ENCODE data around the gene SEMA6A. TPM values are rescaled to one million over a fixed set of nuclear protein-coding genes. Genes with fewer than 3 reads are reported as not detected.

SEMA6A gene
- total and polyA plus RNA-seq, 4 donors = 3.7 to 11.4 (median 5.6) TPM

DNA sequence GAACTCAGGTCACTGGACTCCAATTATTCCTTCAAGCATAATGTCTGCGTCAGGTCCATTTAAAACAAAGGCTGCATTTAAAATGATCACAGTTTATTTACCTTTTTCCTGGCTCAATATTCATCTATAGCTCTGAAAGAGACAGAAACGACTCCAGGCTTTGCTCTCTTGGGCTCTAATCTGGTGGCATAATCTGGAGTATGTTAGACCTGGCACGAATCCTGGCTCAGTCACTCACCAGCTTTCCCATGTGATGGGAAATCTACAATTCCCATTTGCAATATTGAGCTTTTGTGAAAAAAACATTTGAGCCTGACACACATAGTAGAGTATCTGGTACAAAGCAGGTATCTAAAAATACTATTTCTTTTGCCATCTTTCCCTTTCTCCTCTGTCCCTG lies 155.8 kb downstream of the SEMA6A start (continued):
- TF ChIP-seq, protein P1, sequence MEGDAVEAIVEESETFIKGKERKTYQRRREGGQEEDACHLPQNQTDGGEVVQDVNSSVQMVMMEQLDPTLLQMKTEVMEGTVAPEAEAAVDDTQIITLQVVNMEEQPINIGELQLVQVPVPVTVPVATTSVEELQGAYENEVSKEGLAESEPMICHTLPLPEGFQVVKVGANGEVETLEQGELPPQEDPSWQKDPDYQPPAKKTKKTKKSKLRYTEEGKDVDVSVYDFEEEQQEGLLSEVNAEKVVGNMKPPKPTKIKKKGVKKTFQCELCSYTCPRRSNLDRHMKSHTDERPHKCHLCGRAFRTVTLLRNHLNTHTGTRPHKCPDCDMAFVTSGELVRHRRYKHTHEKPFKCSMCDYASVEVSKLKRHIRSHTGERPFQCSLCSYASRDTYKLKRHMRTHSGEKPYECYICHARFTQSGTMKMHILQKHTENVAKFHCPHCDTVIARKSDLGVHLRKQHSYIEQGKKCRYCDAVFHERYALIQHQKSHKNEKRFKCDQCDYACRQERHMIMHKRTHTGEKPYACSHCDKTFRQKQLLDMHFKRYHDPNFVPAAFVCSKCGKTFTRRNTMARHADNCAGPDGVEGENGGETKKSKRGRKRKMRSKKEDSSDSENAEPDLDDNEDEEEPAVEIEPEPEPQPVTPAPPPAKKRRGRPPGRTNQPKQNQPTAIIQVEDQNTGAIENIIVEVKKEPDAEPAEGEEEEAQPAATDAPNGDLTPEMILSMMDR (IDR thresholded peaks at IDR 0.05; ENCODE audit: low read depth, low read length, missing input control) = no peak

DNA sequence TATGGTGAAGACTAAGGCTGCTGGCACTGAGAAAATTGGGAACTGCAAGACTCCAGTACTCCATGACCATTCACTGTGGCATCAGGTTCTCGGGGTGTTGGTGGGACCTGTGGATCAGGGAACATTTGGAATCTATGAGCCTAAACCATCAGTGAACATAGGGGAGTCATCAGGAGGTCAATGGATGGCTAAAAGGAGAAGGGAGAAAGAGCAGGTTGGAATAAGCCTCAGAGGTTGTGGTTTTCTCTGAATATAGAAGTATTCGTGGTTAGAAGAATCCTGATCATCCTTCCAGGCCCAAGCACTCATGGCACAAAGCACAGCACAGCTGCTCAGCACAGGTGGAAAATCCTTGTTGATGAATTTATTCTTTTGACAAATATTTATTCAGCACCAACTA lies 156.6 kb downstream of the SEMA6A start:
- H3K27ac ChIP-seq (ENCODE audit: low read depth in 1 of 2, low read length in 2 of 2) = no peak overlapping the region
- WGBS = 96% methylated on average over 2 of the region's 2 CpGs

More for the DNA sequence above, 156.6 kb downstream of the SEMA6A start:
- H3K4me1 ChIP-seq (ENCODE audit: control insufficient read depth in 4 of 4, insufficient read depth in 4 of 4, low read length in 3 of 4) = no peaks in the 10 kb centered on the region
- DNase-seq (ENCODE audit: low spot score) = no peak
- H3K27me3 ChIP-seq (ENCODE audit: control insufficient read depth in 4 of 4, insufficient read depth in 4 of 4, low read length in 3 of 4) = no peaks in the 10 kb centered on the region
- H3K9ac ChIP-seq (ENCODE audit: low read depth in 1 of 2, low read length in 2 of 2) = no peak overlapping the region
- H3K36me3 ChIP-seq (ENCODE audit: control insufficient read depth in 4 of 4, insufficient read depth in 3 of 4, low read depth in 1 of 4, low read length in 3 of 4) = no peaks in the 10 kb centered on the region
- no peak overlapping the region for H3K4me3 ChIP-seq (ENCODE audit: low read depth in 1 of 3, low read length in 3 of 3)
- TF ChIP-seq HNF4G (IDR thresholded peaks at IDR 0.05) = no peak
- no peak for TF ChIP-seq HNF4A (conservative IDR thresholded peaks at IDR 0.05)
- TF ChIP-seq FOXA1 (IDR thresholded peaks at IDR 0.05) = no peak
- no peak for TF ChIP-seq NR2F2 (IDR thresholded peaks at IDR 0.05)
- TF ChIP-seq, protein P2, sequence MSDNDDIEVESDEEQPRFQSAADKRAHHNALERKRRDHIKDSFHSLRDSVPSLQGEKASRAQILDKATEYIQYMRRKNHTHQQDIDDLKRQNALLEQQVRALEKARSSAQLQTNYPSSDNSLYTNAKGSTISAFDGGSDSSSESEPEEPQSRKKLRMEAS (IDR thresholded peaks at IDR 0.05) = no peak
- TF ChIP-seq, protein P3, sequence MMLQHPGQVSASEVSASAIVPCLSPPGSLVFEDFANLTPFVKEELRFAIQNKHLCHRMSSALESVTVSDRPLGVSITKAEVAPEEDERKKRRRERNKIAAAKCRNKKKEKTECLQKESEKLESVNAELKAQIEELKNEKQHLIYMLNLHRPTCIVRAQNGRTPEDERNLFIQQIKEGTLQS (IDR thresholded peaks at IDR 0.05) = no peak
- no peak for TF ChIP-seq RXRA (IDR thresholded peaks at IDR 0.05)
- TF ChIP-seq, protein P4, sequence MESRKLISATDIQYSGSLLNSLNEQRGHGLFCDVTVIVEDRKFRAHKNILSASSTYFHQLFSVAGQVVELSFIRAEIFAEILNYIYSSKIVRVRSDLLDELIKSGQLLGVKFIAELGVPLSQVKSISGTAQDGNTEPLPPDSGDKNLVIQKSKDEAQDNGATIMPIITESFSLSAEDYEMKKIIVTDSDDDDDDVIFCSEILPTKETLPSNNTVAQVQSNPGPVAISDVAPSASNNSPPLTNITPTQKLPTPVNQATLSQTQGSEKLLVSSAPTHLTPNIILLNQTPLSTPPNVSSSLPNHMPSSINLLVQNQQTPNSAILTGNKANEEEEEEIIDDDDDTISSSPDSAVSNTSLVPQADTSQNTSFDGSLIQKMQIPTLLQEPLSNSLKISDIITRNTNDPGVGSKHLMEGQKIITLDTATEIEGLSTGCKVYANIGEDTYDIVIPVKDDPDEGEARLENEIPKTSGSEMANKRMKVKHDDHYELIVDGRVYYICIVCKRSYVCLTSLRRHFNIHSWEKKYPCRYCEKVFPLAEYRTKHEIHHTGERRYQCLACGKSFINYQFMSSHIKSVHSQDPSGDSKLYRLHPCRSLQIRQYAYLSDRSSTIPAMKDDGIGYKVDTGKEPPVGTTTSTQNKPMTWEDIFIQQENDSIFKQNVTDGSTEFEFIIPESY (IDR thresholded peaks at IDR 0.05) = no peak
- no peak for TF ChIP-seq SP1 (IDR thresholded peaks at IDR 0.05)
- TF ChIP-seq GABPA (IDR thresholded peaks at IDR 0.05 in 1 of 2, conservative IDR thresholded peaks at IDR 0.05 in 1 of 2) = no peak
- TF ChIP-seq, protein P1 (IDR thresholded peaks at IDR 0.05; ENCODE audit: low read depth, low read length, missing input control) = no peak
- TF ChIP-seq EGR1 (IDR thresholded peaks at IDR 0.05; ENCODE audit: low read depth in 2 of 2) = no peak
- no peak for TF ChIP-seq TAF1 (conservative IDR thresholded peaks at IDR 0.05)
- no peak for TF ChIP-seq RAD21 (IDR thresholded peaks at IDR 0.05)
- TF ChIP-seq, protein P5, sequence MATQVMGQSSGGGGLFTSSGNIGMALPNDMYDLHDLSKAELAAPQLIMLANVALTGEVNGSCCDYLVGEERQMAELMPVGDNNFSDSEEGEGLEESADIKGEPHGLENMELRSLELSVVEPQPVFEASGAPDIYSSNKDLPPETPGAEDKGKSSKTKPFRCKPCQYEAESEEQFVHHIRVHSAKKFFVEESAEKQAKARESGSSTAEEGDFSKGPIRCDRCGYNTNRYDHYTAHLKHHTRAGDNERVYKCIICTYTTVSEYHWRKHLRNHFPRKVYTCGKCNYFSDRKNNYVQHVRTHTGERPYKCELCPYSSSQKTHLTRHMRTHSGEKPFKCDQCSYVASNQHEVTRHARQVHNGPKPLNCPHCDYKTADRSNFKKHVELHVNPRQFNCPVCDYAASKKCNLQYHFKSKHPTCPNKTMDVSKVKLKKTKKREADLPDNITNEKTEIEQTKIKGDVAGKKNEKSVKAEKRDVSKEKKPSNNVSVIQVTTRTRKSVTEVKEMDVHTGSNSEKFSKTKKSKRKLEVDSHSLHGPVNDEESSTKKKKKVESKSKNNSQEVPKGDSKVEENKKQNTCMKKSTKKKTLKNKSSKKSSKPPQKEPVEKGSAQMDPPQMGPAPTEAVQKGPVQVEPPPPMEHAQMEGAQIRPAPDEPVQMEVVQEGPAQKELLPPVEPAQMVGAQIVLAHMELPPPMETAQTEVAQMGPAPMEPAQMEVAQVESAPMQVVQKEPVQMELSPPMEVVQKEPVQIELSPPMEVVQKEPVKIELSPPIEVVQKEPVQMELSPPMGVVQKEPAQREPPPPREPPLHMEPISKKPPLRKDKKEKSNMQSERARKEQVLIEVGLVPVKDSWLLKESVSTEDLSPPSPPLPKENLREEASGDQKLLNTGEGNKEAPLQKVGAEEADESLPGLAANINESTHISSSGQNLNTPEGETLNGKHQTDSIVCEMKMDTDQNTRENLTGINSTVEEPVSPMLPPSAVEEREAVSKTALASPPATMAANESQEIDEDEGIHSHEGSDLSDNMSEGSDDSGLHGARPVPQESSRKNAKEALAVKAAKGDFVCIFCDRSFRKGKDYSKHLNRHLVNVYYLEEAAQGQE (IDR thresholded peaks at IDR 0.05) = no peak
- TF ChIP-seq FOXA2 (IDR thresholded peaks at IDR 0.05) = no peak
- TF ChIP-seq JUND (IDR thresholded peaks at IDR 0.05) = no peak
- no peak for TF ChIP-seq YY1 (IDR thresholded peaks at IDR 0.05)
- no peaks in the 10 kb centered on the region for H3K9me3 ChIP-seq (ENCODE audit: control insufficient read depth in 4 of 4, low read length in 3 of 4)

Data from liver (tissue), 9 donors.